HL-60 (cell line): ENCODE measurements around the gene DDB1.

Experiments
- DNase-seq, 2 experiments: peaks; one replicate each; pipeline ENCODE4 v3.0.0-alpha.2; 2010 to 2020; ENCODE audit warnings: low read depth in 1 of 2, low spot score in 1 of 2
- H3K27ac ChIP-seq: fragments of 250-450 bp; sonication (Bioruptor Pico); replicated peaks from 2 replicates; pipeline ENCODE4 v1.5.1; 2020; ENCODE audit warnings: mild to moderate bottlenecking, moderate library complexity
- H3K27me3 ChIP-seq: fragments of 250-450 bp; sonication (Bioruptor Pico); 2 replicates; pipeline ENCODE4 v1.5.1; 2021; ENCODE audit warnings: mild to moderate bottlenecking, moderate library complexity; ENCODE audit not compliant: insufficient read depth, poor library complexity, severe bottlenecking
- H3K4me3 ChIP-seq: replicated peaks from 2 replicates; pipeline ENCODE4 v1.5.1; 2011; ENCODE audit warnings: mild to moderate bottlenecking, control low read depth, low read length; ENCODE audit not compliant: insufficient read depth
- GABPA ChIP-seq: IDR thresholded peaks from 2 replicates; pipeline ENCODE4 v1.6.1; 2012; ENCODE audit warnings: low read depth
- POLR2AphosphoS5 ChIP-seq: IDR thresholded peaks from 2 replicates; pipeline ENCODE4 v1.6.1; 2012; ENCODE audit warnings: low read depth
- SPI1 ChIP-seq: IDR thresholded peaks from 2 replicates; pipeline ENCODE4 v1.6.1; 2012; ENCODE audit warnings: low read depth, mild to moderate bottlenecking, borderline replicate concordance
- TF ChIP-seq, protein P1 (sequence below): IDR thresholded peaks from one replicate; pipeline ENCODE4 v1.5.1; 2011; ENCODE audit warnings: low read length, control low read depth, inconsistent platforms; ENCODE audit not compliant: insufficient read depth
- TF ChIP-seq, protein P2 (sequence below): IDR thresholded peaks from 2 replicates; pipeline ENCODE4 v1.6.1; 2012; ENCODE audit warnings: low read depth; ENCODE audit not compliant: insufficient replicate concordance

DDB1 gene

DNA sequence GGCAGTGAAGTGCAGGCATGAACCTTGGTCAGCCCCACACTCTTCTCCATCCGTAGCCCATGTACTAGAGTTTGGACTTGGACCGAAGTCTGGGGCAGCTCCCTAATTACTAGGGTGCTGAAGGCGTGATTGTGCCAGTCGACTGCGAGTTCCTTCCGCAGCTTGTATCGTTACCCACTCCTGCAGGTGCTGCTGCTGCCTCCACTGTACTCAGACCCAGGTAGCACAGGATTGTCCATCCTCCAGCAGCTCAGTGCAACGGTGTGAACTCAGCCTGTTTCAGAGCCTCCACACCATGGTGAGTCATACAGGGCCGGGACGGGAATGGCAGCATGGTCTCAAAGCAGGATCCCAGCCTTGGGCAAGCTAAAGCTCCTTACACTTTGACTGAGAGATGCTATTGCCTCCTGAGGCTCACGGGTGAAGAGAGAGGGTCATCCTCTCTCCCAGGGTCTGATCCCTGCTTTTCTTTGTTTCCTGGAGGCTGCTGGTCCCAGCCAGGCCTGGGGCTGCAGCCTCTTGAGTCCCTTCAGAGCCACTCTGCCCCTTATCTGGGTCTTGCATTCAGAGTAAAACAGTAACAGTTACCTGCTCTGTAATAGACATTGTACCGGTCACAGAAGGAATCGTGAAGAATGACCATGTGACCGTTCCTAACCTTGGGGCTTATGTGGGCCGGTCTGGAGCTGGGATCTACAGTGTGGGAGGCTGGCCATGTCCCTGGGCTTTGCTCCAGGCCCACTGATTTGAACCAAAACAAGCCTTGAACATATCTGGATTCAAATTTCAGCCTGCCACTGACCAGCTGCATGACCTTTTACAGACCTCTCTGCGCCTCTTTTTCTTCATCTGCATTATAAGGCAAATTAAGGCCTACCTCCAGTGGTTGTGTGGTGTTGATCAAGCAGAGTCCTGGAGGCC, 1.8 kb upstream of the DDB1 start:
- Histone ChIP-seq H3K27ac (no peak overlapping the region), H3K4me3 (no peak overlapping the region), H3K27me3 (no peaks in the 10 kb centered on the region)
- no peak for TF ChIP-seq SPI1
- no peak for DNase-seq

DNA sequence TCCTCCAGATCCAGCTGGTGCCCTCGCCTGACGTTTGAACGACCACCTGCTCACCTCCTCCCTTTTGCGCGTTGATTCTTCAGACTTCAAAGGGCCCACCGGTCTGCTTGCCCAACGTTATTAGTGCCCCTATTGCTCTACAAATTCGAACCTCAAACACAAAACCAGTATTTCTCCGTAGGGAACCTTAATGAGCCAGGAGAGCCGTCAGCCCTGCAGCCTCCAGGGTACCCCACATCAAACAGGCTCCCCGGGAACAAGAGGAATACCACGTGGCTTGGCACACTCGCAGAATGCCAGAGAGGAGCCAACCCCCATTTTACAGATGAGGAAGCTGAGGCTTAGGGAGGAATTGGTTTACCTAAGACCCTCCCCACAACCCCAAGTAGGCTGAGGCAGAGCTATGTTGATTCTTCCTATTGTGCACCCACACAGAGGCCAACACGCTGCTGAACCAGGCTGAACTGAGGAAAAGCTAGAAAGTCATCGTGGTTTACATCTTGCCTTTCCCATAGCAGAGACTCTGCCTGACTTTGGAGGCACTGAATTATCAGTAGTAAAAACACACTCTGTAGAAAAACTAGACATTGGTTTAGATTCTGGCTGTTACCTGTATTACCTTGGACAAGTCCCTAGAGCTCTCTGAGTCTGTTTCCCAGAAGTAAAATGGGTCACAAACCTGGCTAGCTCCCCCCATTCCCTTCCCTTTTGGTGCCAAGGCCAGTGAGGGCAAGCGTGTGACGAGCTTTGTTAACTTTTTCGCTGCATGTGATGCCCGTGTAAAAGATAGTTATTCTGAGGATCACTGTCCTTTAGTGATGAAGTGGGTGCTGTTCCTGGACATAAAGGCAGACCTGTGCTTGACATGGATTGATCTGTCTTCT, 887 bp upstream of the DDB1 start:
- DNase-seq: no peak
- Histone ChIP-seq H3K27me3 (no peaks in the 10 kb centered on the region), H3K4me3 (peak overlapping the region; percentile 95), H3K27ac (peak overlapping the region; percentile 86)
- TF ChIP-seq, protein P1, sequence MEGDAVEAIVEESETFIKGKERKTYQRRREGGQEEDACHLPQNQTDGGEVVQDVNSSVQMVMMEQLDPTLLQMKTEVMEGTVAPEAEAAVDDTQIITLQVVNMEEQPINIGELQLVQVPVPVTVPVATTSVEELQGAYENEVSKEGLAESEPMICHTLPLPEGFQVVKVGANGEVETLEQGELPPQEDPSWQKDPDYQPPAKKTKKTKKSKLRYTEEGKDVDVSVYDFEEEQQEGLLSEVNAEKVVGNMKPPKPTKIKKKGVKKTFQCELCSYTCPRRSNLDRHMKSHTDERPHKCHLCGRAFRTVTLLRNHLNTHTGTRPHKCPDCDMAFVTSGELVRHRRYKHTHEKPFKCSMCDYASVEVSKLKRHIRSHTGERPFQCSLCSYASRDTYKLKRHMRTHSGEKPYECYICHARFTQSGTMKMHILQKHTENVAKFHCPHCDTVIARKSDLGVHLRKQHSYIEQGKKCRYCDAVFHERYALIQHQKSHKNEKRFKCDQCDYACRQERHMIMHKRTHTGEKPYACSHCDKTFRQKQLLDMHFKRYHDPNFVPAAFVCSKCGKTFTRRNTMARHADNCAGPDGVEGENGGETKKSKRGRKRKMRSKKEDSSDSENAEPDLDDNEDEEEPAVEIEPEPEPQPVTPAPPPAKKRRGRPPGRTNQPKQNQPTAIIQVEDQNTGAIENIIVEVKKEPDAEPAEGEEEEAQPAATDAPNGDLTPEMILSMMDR: no peak
- TF ChIP-seq, protein P2, sequence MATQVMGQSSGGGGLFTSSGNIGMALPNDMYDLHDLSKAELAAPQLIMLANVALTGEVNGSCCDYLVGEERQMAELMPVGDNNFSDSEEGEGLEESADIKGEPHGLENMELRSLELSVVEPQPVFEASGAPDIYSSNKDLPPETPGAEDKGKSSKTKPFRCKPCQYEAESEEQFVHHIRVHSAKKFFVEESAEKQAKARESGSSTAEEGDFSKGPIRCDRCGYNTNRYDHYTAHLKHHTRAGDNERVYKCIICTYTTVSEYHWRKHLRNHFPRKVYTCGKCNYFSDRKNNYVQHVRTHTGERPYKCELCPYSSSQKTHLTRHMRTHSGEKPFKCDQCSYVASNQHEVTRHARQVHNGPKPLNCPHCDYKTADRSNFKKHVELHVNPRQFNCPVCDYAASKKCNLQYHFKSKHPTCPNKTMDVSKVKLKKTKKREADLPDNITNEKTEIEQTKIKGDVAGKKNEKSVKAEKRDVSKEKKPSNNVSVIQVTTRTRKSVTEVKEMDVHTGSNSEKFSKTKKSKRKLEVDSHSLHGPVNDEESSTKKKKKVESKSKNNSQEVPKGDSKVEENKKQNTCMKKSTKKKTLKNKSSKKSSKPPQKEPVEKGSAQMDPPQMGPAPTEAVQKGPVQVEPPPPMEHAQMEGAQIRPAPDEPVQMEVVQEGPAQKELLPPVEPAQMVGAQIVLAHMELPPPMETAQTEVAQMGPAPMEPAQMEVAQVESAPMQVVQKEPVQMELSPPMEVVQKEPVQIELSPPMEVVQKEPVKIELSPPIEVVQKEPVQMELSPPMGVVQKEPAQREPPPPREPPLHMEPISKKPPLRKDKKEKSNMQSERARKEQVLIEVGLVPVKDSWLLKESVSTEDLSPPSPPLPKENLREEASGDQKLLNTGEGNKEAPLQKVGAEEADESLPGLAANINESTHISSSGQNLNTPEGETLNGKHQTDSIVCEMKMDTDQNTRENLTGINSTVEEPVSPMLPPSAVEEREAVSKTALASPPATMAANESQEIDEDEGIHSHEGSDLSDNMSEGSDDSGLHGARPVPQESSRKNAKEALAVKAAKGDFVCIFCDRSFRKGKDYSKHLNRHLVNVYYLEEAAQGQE: no peak

DNA sequence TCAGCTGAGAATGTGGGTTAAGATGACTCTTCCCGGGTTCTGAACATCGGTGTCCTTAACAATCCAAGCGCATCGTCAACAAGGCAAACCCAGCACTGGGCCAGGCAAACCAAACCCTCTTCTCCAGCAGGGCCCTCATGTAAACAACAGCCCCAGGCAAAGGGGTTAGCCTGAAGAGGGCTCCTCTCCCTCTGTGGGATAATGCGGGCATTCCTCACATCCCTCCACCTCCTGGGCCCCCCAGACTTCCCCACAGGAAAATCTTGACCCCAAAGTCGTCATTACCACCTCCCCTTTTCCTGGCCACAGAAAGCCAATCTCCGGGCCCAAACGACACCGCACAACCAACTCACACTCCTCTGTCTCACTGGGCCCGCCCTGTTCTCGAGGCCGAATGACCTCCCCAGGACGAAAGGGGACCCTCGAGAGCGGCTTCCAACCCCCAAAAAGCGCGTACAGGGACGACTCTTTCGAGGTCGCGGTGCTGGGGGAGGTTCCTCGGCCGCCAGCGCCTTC, 566 bp downstream of the DDB1 start:
- Histone ChIP-seq H3K27me3 (no peaks in the 10 kb centered on the region), H3K4me3 (peak overlapping the region; percentile 95), H3K27ac (peak overlapping the region; percentile 86)
- TF ChIP-seq, protein P1: no peak
- TF ChIP-seq POLR2AphosphoS5 (no peak), GABPA (no peak), SPI1 (no peak)
- TF ChIP-seq, protein P2: no peak
- no peak for DNase-seq

DNA sequence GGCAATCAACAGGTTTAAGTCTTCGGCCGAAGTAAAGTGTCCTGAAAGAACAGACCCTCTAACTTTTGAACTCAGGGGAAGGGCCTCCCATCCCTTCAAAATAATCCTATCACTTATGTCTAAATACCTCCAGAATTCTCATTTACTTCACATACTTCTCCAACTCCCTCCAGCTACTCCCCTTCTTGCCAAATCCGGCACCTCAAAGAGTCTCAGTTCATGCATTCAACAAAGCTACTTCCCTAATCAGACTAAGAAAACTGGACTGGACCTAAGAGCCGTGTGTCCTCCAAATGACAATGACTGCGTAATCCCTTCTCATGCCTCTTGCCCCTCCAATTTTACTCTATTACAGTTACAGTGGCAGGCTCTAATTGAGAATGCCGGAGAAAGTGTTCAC, 1.3 kb downstream of the DDB1 start:
- peak; percentile 48 to 72 for DNase-seq
- Histone ChIP-seq H3K27ac (peak overlapping the region; percentile 86), H3K27me3 (no peaks in the 10 kb centered on the region), H3K4me3 (peak overlapping the region; percentile 95)
- TF ChIP-seq, protein P1: no peak
- peak; percentile 29; the same call in 1 of the 2 replicates for TF ChIP-seq SPI1
